GM11168 (cell line): Measurements from ENCODE around the gene KSR2.
"Not testable (repeated sequence)": the region's sequence is repeated elsewhere in the genome, so short reads cannot be mapped to it uniquely, and the experiment has no call there.

Experiments used
- in situ Hi-C: fragments of 300-500 bp; cut with MboI; formaldehyde crosslinking; loops from one replicate; pipeline ENCODE4 v1.12.0; 2022; ENCODE audit warnings: low sequenced_read_pairs; ENCODE audit not compliant: unreplicated experiment

The KSR2 gene

DNA sequence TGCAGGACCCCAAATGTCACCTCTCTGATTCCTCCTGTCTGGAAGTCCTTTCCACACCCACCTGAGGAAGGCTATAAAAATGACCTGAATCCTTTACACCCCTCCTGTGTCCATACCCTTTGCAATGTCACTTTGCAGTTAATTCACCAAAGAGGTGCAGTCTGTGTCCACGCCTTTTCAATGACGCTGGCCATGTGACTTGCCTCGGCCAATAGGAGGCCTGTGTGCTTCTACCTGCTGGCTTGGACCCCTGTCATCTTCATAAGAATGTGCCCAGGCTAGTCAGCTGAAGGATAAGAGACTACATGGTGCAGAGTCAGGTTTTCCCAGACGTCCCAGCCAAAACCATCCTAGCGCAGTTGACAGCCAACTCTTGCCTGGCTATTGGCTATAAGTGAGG, 101.4 kb downstream of the KSR2 start:
- in situ Hi-C loops, result no loop called here

DNA sequence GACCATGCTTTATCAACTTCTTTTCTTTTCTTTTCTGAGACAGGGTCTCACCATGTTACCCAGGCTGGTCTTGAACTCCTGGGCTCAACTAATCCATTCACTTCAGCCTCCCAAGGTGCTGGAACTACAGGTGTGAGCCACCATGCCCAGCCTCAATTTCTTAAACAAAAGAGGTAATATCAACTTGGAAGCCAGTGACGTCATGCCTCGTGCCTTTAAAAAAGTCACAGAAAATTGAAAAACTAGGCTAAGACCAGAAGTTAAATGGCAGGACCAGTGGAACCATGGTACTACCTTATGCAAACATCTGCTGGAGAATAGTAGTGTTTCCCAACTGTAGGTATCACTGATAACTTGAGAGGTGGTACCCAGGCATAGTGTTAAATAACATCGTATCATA, 103.3 kb downstream of the KSR2 start:
- in situ Hi-C loops, result no loop called here

DNA sequence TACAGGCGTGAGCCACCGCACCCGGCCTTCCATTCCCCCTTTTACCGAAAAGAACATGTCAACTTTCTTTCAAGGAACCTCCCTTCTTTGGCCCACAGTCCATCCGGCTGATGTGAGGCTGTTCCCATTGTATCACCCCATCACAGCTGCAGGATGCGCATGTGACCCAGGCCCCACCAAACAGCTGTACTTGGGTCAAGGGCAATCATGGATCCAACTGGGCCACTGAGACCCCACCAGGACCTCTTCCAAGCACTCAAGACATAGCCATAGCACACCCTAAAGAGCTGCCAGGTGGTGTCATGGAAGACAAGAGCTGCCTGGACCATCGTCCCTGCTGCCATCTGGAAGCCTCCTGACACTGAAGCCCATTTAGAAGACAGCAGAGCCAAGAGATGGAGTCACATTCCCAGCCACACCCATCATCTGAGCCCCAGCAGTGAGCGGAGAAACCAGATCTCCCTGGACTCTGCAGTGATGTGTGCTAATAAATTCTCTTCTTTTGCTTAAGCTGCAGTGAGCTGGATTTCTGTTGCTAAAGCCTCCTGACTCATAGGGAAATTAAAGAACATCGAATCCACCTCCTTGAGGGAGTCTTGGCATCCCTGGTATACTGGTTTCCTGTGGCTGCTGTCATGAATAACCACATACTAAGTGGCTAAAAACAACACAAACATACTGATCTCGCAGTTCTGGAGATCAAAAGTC, 105.6 kb downstream of the KSR2 start:
- in situ Hi-C loops, result no loop called here

DNA sequence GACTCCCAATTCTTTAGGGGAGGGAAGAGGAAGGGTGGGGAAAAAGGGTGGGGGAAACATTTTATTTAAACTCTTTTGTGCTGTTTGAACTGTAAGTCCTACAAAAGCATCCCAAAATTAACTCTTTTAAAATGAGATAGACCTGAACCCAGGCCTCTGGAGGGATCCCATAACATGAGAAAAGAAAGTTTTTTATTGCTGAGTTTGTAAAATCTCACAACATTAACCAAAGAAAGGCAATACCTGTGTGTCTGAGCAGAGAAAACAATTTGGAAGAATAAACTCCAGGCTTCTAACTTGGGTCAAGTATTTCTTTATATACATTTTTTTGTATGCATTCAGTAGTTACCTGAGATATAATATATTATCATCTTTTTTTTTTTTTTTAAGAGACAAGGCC, 107.1 kb downstream of the KSR2 start:
- in situ Hi-C loops, result no loop called here

DNA sequence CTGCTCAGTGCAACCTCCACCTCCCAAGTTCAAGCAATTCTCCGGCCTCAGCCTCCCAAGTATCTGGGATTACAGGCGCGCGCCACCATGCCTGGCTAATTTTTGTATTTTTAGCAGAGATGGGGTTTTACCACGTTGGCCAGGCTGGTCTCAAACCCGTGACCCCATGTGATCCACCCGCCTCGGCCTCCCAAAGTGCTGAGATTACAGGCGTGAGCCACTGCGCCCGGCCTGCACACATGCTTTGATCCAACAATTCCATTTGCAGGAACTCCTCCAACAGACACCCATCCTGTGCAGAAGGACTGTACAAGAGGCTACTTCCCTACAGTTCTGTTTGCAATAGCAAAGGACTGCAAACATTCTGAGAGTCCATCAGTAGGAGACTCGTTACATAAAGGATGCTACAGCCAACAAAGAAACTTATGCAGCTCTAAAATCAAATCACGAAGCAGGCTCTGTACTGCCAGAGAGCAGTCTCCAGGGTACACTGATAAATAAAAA, 108.0 kb downstream of the KSR2 start:
- in situ Hi-C loops, result not testable (repeated sequence)

DNA sequence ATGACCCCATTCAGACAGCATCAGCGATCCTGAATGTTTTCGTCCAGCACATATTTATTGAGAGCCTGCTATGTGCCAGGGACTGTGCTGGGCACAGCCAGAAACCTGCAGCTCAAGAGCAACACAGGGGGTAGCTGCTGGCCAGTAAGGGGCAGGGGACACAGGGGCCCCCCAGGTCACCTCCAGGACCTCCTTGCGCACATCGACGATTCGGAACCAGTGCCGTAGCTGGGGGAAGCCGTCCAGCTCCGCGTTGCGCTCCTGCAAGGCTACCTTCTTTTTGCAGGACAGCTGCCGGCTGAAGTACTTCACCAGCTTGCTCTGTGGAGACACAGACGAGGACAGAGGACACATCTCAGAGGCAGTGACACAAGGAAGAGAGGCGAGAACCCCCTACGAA, 108.7 kb downstream of the KSR2 start:
- in situ Hi-C loops, result no loop called here

DNA sequence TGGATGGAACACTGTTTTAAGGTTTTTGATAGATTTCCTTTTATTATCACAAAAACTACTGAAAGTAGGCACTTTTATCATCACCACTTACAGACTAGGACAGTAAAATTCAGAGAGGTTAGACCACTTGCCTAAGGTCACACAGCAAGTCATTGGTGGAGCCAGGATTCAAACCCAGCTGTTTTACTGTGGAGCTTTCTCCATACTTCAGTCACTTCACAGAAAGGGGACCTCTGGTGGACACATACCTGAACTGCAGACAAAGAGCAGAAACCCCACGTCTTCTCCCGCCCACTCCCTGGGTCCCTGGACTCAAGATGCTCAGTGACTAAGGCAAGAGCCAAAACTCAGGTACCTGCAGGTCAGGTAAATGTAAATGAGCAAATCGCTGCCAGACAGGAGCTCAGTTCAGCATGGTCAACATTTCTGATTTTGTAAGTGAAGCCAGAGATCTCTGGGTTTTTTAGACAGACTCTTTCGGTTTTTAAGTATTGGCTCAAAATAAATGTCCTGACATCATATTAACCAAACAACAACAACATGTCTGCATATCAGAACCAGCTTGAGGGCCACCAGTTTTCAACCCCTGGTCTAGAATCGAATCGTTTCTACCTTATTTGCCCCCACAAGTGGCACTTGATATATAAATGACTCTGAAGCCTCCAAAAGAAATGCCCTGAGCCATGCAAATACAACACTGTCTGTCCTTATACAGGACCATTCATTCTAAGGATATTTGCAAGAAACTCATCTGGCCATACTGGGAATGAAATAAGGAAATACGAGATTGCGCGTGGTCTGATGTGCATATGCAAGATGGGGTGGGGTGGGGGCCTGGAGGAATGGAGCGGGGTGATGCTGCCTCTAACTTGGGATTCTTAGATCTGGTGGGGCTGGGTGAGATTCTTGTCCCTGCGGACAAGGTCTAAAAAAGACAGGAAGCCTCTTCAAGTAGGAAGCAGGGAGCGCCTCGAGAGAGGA, 110.9 kb downstream of the KSR2 start:
- in situ Hi-C loops, result no loop called here

DNA sequence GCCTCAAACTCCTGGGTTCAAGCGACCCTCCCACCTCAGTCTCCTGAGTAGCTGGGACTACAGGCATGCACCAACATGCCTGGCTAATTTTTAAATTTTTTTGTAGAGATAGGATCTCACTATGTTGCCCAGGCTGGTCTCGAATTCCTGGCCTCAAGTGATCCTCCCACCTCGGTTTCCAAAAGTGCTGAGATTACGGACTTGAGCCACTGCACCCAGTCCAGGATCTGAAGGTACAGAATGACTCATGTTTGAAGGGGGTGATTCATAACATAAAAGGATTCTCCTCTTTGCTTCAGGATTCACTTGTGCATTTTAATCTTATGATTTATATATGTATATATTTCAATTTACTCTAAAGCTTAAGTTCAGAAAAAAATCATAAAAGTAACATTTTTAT, 111.7 kb downstream of the KSR2 start:
- in situ Hi-C loops, result not testable (repeated sequence)

DNA sequence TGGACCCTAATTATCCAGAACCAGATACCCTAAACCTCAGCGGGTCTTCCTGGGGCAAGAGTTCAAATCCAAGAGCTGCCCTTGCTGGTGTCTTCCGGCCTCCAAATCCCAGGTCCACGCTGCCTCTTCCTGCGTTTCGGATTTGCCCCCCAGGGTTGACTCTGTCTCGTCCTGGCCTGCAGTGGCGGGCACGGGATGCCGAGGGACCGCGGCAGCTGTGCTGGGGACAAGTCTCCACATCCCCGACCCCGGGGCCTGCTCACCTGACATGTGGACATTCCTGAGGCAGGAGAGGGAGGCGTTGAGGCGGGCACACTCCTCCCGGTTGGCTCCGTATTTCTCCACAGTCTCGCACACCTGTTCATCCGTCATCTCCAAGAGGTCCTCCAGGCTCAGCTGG, 113.6 kb downstream of the KSR2 start:
- in situ Hi-C loops, result no loop called here

DNA sequence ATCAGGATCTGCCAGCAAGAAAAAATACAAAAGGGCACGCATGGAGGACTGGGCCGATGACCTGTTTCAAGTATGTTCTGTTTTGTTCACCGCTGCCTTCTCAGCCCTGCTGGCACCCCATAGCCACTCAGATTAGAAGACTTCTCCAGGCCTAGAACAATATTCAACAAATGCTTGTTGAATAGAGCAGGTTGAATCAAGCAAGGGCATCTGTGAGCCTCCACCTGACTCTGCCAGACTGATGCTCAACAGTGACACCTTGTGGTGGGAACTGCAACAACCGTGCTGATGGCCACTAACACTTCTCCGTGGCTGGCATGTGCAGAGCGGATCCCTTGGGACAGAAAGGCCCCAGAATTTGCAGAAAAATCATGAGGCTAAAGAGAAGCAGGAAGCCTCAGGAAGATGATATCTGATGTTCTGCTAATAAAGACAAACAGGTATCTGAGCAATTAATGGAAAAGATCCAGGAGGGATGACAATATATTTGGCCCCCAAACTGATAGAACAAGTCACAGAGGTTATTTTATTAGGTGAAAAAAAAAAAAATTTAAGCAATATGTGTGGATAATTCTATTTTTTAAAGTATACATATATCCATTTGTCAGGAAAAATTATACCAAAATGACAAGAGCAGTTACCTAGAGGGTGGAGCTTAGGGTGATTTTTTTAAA, 114.3 kb downstream of the KSR2 start:
- in situ Hi-C loops, result no loop called here

DNA sequence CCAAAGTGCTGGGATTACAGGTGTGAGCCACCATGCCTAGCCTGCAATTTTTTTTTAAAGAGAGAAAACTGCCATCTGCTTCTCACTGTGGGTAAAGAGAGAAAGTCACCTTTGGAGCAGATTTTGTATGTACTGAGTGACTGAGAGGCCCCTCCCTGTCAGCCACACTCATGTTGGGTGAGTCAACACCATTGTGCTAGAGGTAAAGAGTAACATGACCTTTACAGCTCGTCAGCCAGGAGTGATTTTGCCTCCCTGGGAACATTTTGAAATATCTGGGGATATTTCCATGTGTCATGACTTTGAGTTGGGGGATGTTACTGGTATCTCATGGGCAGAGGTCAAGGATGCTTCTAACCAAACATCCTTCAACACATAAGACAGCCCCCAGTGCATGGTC, 115.2 kb downstream of the KSR2 start:
- in situ Hi-C loops, result no loop called here

DNA sequence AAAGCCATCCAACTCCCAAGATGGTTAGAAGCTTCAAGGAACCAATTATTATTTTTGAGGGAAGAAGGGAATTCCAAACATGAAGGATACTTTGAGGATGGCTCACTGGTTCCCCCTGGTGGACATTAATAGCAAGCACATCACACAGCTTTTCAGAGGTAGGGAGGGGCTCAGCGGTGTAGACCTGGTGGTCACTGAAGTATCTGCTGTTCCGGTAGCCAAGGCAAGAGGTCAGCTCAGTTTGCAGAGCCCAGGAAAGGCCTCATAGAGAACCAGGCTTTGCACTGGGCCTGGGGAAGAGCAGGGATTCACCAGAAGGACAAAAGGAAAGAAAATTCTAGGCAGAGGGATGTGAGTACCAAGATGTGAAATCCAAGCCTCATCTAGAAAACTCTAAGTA, 118.7 kb downstream of the KSR2 start:
- in situ Hi-C loops, result no loop called here

DNA sequence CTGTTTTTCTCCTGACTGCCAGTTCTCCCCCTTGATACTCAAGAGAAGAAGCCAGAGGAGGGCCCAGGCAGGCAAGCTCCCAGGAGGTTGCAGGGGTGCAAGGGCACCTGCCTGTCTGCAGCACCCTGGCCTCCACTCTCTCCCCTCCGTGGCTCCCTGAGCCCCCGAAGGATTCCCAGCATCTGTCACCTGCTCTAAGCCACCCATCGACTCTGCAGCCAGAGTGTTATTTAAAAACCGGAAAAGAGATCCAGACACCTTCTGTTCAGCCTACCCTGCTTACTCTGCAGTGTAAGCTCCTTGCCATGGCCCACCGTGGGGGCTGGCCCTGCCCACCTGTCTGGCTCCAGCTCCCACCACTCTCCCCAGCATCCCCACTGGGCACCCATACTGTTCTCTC, 121.4 kb downstream of the KSR2 start:
- in situ Hi-C loops, result loop anchor here (25.0 kb wide), 2 partner anchors 485 to 635 kb away; partner anchors contain the start of gene NOS1

DNA sequence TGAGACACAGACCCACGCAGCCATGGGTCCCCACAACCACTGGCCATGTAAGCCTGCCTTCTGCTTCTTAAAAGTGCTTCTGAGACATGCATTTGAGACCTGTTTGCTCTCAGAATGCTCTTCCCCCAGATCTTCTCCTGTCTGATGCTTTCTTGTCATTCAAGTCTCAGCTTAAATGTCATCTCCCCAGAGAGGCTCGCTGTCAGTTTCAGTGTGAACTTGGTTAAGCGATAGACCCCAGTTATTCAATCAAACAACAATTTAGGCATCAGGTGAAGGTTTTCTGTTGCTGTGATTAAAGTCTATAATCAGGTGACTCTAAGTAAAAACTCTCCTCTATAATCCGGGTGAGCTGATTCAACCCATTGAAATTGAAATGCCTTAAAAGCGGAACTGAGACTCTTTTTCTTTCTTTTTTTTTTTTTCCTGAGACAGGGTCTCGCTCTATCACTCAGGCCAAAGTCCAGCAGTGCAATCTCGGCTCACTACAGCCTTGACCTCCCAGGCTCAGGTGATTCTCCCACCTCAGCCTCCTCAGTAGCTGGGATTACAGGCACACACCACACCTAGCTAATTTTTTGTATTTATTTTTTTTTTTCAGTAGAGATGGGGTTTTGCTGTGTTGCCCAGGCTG, 123.4 kb downstream of the KSR2 start:
- in situ Hi-C loops, result loop anchor here (25.0 kb wide), 2 partner anchors 483 to 633 kb away; partner anchors contain the start of gene NOS1

DNA sequence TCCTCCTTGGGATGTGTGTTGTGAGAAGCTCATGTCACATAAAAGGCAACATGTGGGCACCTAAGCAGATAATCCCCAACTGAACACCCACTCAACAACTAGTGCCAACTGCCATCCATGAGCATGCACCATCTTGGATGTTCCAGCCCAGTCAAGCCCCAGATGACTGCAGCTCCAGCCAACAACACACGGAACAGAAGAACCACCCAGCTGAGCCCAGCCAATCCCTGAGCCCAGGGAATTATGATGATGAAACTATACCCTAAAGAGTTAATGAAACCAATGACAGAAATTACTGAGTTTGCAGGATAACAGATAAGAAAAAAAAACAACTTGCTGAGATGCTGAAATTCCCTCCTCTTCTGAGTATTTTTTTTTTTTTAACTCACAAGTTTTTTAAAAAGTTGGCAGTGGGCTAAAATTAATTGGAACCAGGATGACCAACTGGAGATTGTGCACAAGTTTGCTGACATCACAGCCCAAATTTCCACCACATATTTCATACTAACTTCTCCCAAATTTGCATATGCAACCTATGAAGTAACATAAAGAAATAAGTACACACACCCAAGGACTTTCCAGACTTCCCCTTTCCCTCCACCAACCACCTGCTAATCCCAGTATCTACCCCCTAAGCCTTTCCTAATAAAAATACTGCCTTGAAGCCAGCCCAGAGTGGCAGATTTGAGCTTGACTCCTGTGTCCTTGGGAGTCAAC, 124.5 kb downstream of the KSR2 start:
- in situ Hi-C loops, result loop anchor here (25.0 kb wide), 2 partner anchors 482 to 632 kb away; partner anchors contain the start of gene NOS1

DNA sequence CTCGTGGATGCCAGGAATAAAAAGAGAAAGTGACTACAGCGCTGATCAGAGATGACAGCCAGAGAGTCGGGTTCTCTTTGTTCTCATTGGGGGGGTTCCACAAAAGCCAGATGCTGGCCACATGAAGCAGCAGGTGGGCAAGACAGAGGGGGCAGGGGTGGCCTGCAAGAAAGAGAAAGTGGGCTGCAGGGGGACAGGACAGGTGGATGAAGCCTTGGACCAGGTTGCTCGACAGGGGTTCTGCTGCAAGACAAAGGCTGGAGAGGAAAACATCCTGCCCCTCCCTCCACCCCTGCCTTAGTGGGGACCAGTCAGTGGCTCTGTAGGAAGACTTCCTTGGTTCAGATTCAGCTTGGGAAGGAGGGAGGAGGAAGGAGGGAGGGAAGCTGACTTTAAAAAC, 126.2 kb downstream of the KSR2 start:
- in situ Hi-C loops, result loop anchor here (25.0 kb wide), 2 partner anchors 480 to 630 kb away; partner anchors contain the start of gene NOS1

DNA sequence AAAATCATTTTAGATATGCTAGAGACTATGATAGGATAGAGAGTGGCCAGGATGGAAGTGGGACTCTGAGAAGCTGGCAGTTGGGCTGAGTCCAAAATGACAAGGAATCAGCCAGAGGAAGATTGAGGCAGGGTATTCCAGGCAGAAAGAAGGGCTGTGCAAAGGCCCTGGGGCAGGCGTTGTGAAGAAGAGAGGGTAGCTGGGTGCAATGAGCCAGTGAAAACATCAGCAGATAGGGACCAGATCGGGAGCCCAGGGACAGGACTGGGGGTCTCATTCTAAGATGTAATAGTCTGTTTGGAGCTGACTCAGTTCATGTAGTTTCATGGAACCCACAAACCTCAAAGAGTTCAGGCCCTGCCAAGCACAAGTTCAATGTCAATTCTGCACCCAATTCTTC, 126.6 kb downstream of the KSR2 start:
- in situ Hi-C loops, result loop anchor here (25.0 kb wide), 2 partner anchors 480 to 630 kb away; partner anchors contain the start of gene NOS1

DNA sequence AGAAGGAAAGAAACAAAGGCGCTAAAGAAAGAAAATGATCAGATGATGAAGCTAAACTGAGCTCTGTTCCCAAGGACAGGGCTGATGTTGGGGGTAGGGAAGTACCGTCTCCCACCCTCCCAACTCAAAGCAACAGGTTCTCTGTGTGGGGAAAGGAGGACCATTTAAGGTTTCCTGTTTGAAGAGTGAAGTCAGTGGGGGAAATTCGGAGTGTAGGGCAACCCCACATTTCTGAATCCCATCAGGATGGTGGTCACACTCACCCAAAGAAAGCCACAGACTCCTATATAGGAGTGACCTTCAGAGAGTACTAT, 131.1 kb downstream of the KSR2 start:
- in situ Hi-C loops, result loop anchor here (25.0 kb wide), 2 partner anchors 475 to 625 kb away; partner anchors contain the start of gene NOS1

DNA sequence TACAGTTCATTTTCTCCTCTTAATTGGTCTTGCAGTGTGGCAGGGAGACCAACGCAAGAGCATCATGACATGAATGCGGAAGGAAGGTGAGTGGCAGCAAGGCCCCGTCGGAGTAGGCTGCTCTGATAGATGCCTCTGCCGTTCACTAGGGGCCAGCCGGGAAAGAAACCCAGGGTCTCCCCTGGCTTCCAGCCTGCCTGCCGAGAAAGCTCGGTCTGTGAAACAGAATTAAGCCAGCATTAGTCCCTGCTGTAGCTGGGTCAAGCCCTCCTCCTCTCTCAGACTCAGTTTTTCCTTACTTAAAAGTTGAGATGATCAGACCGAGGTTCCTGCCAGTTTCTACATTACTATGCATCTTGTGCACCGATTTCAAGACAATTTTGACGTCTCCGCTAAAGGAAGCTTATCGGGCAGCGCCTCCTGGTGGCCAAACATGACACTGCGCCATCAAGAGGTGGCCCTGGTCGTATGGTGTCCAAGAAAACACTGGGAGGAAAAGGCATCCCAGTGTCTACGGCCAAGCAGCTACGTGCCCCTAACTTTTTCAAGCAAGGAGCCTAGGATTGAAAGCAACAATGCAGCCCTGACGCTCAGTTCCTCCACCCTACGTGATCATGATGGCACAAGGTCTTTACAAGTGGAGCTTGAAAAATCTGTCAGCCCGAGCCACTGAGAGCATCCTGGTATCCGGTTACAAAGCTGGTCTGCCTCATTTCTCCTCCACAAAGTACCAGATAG, 131.6 kb downstream of the KSR2 start:
- in situ Hi-C loops, result loop anchor here (25.0 kb wide), 2 partner anchors 475 to 625 kb away; partner anchors contain the start of gene NOS1
